Heart left ventricle (tissue), 13 donors: ENCODE data around the gene ZNF157.

Experiments
- CTCF ChIP-seq, 12 donors: fragments of 200-600 bp; sonication (generic) in 4 of 12; IDR thresholded peaks; one replicate each; pipeline versions ENCODE4 v1.5.0 to v1.8.0; 2018 to 2022; ENCODE audit warnings: antibody characterized with exemption in 12 of 12, mild to moderate bottlenecking in 5 of 12
- POLR2A ChIP-seq, 2 donors: fragments of 450-650 bp; IDR thresholded peaks; one replicate each; pipeline ENCODE4 v1.6.1; 2017; ENCODE audit warnings: antibody characterized with exemption in 2 of 2, mild to moderate bottlenecking in 2 of 2, moderate library complexity in 2 of 2
- donor health status: ischemic (EF 13 %, LVEDD 7.1; RV severe dilation, severe dysfunction).
- donor health status: DM: no; HTN: yes; CAD: no.
- donor health status: DM: no; HTN: no; CAD: no.
- donor health status: ischemic (EF 25% LVEDD 6.9; RV normal size, moderate dysfunction).
- donor health status: ischemic (EF 25% LVEDD 5.7; RV mildly dilated, moderate dysfunction).
- donor health status: ischemic (EF 35%, LVEDD 5.7; RV mildly dilated, moderate dysfunction).
- donor health status: nonischemic (EF 11% LVEDD 7.7; RV severe dilation, severe dysfunction).
- donor health status: DM: yes; HTN: yes; CAD: no.
- donor health status: PGD.
- donor health status: ischemic (EF 29% LVEDD 5.4; RV normal size, mild dysfunction).
- donor health status: nonischemic (EF 23%, LVEDD 6.1; RV moderate dilation, normal function).

- TF ChIP-seq CTCF (IDR thresholded peaks at IDR 0.05) (no peak), POLR2A (IDR thresholded peaks at IDR 0.05) (no peak)
These were observed 2.8 kb downstream of the ZNF157 start for GRCh38 chrX:47373198-47373597.
